ENCODE measurements around the gene IFFO2.

- TF ChIP-seq MYC (IDR thresholded peaks at IDR 0.05; ENCODE audit: low read depth, low read length), result no peak
- TF ChIP-seq, protein P1, sequence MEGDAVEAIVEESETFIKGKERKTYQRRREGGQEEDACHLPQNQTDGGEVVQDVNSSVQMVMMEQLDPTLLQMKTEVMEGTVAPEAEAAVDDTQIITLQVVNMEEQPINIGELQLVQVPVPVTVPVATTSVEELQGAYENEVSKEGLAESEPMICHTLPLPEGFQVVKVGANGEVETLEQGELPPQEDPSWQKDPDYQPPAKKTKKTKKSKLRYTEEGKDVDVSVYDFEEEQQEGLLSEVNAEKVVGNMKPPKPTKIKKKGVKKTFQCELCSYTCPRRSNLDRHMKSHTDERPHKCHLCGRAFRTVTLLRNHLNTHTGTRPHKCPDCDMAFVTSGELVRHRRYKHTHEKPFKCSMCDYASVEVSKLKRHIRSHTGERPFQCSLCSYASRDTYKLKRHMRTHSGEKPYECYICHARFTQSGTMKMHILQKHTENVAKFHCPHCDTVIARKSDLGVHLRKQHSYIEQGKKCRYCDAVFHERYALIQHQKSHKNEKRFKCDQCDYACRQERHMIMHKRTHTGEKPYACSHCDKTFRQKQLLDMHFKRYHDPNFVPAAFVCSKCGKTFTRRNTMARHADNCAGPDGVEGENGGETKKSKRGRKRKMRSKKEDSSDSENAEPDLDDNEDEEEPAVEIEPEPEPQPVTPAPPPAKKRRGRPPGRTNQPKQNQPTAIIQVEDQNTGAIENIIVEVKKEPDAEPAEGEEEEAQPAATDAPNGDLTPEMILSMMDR (IDR thresholded peaks at IDR 0.05; ENCODE audit: extremely low read depth in 1 of 2, insufficient read depth in 1 of 2, low read depth in 1 of 2, low read length in 2 of 2), result no peak
Measured at GRCh38 chr1:18859560-18859959, 96.9 kb downstream of the IFFO2 start, which contains the start of gene TAS1R2.
